Central memory CD4-positive, alpha-beta T cell (primary cell): ENCODE measurements around the gene NR2E3.
"Not testable (repeated sequence)": the region's sequence is repeated elsewhere in the genome, so short reads cannot be mapped to it uniquely, and the experiment has no call there.

Experiments
- DNase-seq: peaks from one replicate; pipeline ENCODE4 v3.0.0; 2022

Gene NR2E3

GRCh38 chr15:71817351-71817750 is 7.0 kb downstream of the NR2E3 start:
- DNase-seq = no peak

GRCh38 chr15:71820127-71820526 is 9.8 kb downstream of the NR2E3 start:
- DNase-seq = no peak

- no peak for DNase-seq
Measured at GRCh38 chr15:71821547-71822129, 11.3 kb downstream of the NR2E3 start.

GRCh38 chr15:71822890-71823630 is 12.7 kb downstream of the NR2E3 start:
- no peak for DNase-seq

DNA sequence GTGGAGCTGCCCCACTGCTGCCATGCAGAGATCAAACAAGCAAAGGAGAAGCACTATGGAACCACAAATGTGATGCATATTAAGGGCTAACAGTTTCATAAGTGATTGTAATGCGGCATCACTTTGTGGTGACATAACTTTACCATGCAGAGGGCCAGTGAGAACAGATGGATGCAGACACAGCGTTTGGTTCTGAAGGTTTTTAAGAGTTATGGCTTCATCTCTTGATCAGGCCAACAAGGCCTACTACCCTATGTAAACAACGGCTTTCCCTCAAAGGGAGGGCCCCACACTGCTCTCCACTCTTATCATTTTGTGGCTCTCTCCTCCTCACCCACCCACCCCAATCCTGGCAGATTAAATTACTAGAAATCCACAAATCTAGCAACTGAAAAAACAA is 13.4 kb downstream of the NR2E3 start:
- no peak for DNase-seq

- no peak for DNase-seq
Measured at GRCh38 chr15:71825021-71825730, 14.8 kb downstream of the NR2E3 start.

DNA sequence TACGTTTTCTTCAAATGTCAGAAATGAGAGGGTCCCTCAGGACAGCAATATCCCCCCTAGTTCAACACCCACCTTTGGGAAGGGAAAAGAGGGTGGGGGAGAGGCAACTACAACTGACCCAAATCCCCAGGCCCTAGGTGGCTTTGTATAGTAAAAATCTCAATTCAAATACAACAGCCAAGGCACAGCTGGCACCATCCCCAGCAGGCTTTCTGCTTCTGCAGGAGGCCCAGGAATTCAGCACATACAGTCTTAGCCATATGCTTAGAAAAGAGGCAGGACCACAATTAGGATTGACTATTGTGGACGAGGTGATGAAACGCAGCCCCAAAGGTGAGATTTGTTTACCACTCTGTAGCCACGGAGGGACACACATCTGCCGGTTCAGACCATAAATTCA is 15.8 kb downstream of the NR2E3 start:
- no peak for DNase-seq

DNA sequence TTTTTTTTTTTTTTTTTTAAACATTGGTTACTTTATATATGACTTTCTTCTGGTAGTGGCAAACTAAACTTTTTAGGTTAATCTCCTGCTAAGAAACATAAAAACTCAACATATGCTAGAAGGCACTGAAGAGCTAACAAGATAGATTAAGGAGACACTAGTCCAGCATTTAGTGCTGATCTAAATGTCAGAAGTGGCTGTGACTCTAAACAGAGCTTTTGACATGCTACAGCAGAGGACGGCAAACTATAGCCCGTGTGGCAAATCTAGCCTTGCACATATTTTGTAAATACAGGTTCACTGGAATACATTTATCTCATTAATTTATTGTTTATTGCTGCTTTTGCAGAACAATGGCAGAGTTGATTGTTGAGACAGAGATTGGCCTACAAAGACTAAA is 20.6 kb downstream of the NR2E3 start:
- no peak for DNase-seq

DNA sequence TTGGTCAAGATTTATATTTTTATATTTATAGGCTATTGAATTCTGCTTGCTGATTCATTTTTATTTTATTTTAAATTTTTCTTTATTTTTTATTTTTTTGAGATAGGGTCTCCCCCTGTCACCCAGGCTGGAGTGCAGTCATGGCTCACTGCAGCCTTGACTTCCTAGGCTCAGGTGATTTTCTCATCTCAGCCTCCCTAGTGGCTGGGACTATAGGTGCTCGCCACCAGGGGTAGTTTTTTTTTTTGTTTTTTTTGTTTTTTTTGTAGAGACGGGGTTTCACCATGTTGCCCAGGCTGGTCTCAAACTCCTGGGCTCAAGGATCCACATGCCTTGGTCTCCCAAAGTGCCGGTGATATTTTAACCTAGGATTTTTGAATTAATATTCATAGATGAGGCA is 31.2 kb downstream of the NR2E3 start:
- DNase-seq = no peak

- DNase-seq = no peak
Measured at GRCh38 chr15:71844916-71845315, 34.6 kb downstream of the NR2E3 start.

GRCh38 chr15:71853543-71853942 is 43.2 kb downstream of the NR2E3 start:
- no peak for DNase-seq

DNA sequence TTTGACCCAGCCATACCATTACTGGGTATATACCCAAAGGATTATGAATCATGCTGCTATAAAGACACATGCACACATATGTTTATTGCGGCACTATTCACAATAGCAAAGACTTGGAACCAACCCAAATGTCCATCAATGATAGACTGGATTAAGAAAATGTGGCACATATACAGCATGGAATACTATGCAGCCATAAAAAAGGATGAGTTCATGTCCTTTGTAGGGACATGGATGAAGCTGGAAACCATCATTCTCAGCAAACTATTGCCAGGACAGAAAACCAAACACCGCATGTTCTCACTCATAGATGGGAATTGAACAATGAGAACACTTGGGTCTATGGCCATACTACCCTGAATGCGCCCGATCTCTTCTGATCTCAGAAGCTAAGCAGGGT is 47.9 kb downstream of the NR2E3 start:
- not testable (repeated sequence) for DNase-seq
